Muscle of leg (tissue), 11 donors: ENCODE results near the gene MEAK7. TPM values are rescaled to one million over a fixed set of nuclear protein-coding genes. Genes with fewer than 3 reads are reported as not detected.

Experiments used
- DNase-seq: peaks from one replicate; pipeline ENCODE4 v3.0.0; 2013
- H3K27ac ChIP-seq: one replicate; pipeline ENCODE4 v1.5.1; 2013; ENCODE audit warnings: mild to moderate bottlenecking, low read length, control low read depth
- H3K27me3 ChIP-seq: one replicate; pipeline ENCODE4 v1.6.1; 2013; ENCODE audit warnings: low read length; ENCODE audit not compliant: control insufficient read depth, insufficient read depth
- H3K36me3 ChIP-seq: one replicate; pipeline ENCODE4 v1.6.1; 2013; ENCODE audit warnings: low read length; ENCODE audit not compliant: control insufficient read depth, insufficient read depth
- H3K4me1 ChIP-seq: one replicate; pipeline ENCODE4 v1.6.1; 2013; ENCODE audit warnings: low read length; ENCODE audit not compliant: control insufficient read depth, insufficient read depth
- H3K4me3 ChIP-seq: one replicate; pipeline ENCODE4 v1.5.1; 2013; ENCODE audit warnings: low read length, control low read depth
- H3K9me3 ChIP-seq: replicated peaks from 2 replicates; pipeline ENCODE4 v1.6.1; 2013; ENCODE audit warnings: low read depth, low read length; ENCODE audit not compliant: control insufficient read depth
- WGBS: methylation state at CpG from one replicate; pipeline ENCODE4 v1.1.5; 2013; ENCODE audit warnings: missing lambda C conversion rate; ENCODE audit not compliant: insufficient coverage; 5-methylcytosine and 5-hydroxymethylcytosine counted together
- polyA plus RNA-seq, 8 donors: library from polyadenylated mRNA; unstranded; fragments of 120-200 nt; gene quantifications; one replicate each; pipeline versions ENCODE4 v1.2.1 to v1.2.3, GENCODE V29; 2013; ENCODE audit warnings: inconsistent platforms in 1 of 8, low replicate concordance in 1 of 8; ENCODE audit not compliant: insufficient read length in 8 of 8, insufficient read depth in 1 of 8
- total RNA-seq: library from RNA; stranded (reverse); fragments of 120-200 nt; gene quantifications from one replicate; pipeline ENCODE4 v1.2.4, GENCODE V29; 2013

The MEAK7 gene
- total and polyA plus RNA-seq, 9 donors: 7.9 to 13.2 (median 9.3) TPM

- 67% methylated on average over 7 of the region's 12 CpGs for WGBS
- Histone ChIP-seq H3K4me3 (no peak overlapping the region), H3K36me3 (no peaks in the 10 kb centered on the region), H3K27me3 (peaks cover 24% of the 10 kb centered on the region), H3K9me3 (no peaks in the 10 kb centered on the region), H3K4me1 (peaks cover 23% of the 10 kb centered on the region), H3K27ac (no peak overlapping the region)
- no peak for DNase-seq
These were observed 40.8 kb upstream of the MEAK7 start for GRCh38 chr16:84545114-84545737.

- no peak overlapping the region for H3K27ac ChIP-seq
- no peaks in the 10 kb centered on the region for H3K9me3 ChIP-seq
- H3K27me3 ChIP-seq: peaks cover 21% of the 10 kb centered on the region
- 34% methylated on average over 15 of the region's 25 CpGs for WGBS
- peaks cover 23% of the 10 kb centered on the region for H3K4me1 ChIP-seq
- no peak overlapping the region for H3K4me3 ChIP-seq
- no peak for DNase-seq
- no peaks in the 10 kb centered on the region for H3K36me3 ChIP-seq
These were observed 39.7 kb upstream of the MEAK7 start for GRCh38 chr16:84544031-84544773.

- H3K4me3 ChIP-seq: no peak overlapping the region
- peaks cover 23% of the 10 kb centered on the region for H3K4me1 ChIP-seq
- DNase-seq: no peak
- WGBS: no CpG with 5 or more reads among the region's 2 CpGs
- no peak overlapping the region for H3K27ac ChIP-seq
- peaks cover 19% of the 10 kb centered on the region for H3K27me3 ChIP-seq
- no peaks in the 10 kb centered on the region for H3K36me3 ChIP-seq
- H3K9me3 ChIP-seq: no peaks in the 10 kb centered on the region
These were observed 38.8 kb upstream of the MEAK7 start for GRCh38 chr16:84543253-84543652.

- WGBS: 82% methylated on average over 2 of the region's 7 CpGs
- no peaks in the 10 kb centered on the region for H3K36me3 ChIP-seq
- H3K27me3 ChIP-seq: peaks cover 14% of the 10 kb centered on the region
- H3K4me3 ChIP-seq: no peak overlapping the region
- H3K9me3 ChIP-seq: no peaks in the 10 kb centered on the region
- no peak for DNase-seq
- H3K27ac ChIP-seq: no peak overlapping the region
- peaks cover 22% of the 10 kb centered on the region for H3K4me1 ChIP-seq
These were observed 37.7 kb upstream of the MEAK7 start for GRCh38 chr16:84541999-84542817.

- H3K36me3 ChIP-seq: no peaks in the 10 kb centered on the region
- H3K4me3 ChIP-seq: no peak overlapping the region
- H3K27me3 ChIP-seq: peaks cover 7% of the 10 kb centered on the region
- no peak for DNase-seq
- H3K9me3 ChIP-seq: no peaks in the 10 kb centered on the region
- H3K4me1 ChIP-seq: peaks cover 22% of the 10 kb centered on the region
- 100% methylated on average over 1 of the region's 4 CpGs for WGBS
- H3K27ac ChIP-seq: no peak overlapping the region
These were observed 35.7 kb upstream of the MEAK7 start for GRCh38 chr16:84540194-84540593.

GRCh38 chr16:84538222-84538840, 33.9 kb upstream of the MEAK7 start:
- Histone ChIP-seq H3K4me1 (peaks cover 7% of the 10 kb centered on the region), H3K27me3 (no peaks in the 10 kb centered on the region), H3K4me3 (no peak overlapping the region), H3K36me3 (no peaks in the 10 kb centered on the region), H3K27ac (no peak overlapping the region), H3K9me3 (no peaks in the 10 kb centered on the region)
- DNase-seq: no peak
- WGBS: 100% methylated on average over 3 of the region's 6 CpGs

- Histone ChIP-seq H3K4me3 (no peak overlapping the region), H3K4me1 (peaks cover 14% of the 10 kb centered on the region), H3K27ac (peak overlapping the region; percentile 1), H3K36me3 (no peaks in the 10 kb centered on the region), H3K27me3 (no peaks in the 10 kb centered on the region), H3K9me3 (no peaks in the 10 kb centered on the region)
- 80% methylated on average over 1 of the region's 11 CpGs for WGBS
- no peak for DNase-seq
These were observed 33.2 kb upstream of the MEAK7 start for GRCh38 chr16:84537491-84538151.

DNA sequence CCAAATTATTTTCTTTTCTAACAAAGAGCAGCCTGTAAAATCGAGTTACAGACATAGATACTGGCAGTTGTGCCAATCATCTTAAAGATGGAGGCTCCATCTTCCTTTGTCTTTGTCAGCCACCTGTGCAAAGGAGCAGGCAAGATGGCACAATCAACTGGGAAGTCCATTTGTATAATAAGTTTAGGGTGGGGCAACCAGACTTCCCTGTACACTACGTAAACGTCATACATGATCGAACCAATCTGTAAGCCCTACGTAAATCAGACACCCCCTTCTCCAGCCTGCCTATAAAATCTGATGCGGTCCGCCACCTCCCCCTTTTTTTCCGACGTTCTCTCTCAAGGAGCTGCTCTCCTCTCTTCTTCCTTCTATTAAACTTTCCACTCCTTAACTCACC, 31.4 kb upstream of the MEAK7 start:
- Histone ChIP-seq H3K27ac (no peak overlapping the region), H3K36me3 (no peaks in the 10 kb centered on the region), H3K4me1 (peaks cover 26% of the 10 kb centered on the region), H3K4me3 (no peak overlapping the region), H3K27me3 (no peaks in the 10 kb centered on the region), H3K9me3 (no peaks in the 10 kb centered on the region)
- WGBS: 70% methylated on average over 8 of the region's 9 CpGs
- no peak for DNase-seq

- Histone ChIP-seq H3K36me3 (no peaks in the 10 kb centered on the region), H3K27ac (no peak overlapping the region), H3K4me3 (no peak overlapping the region), H3K4me1 (peaks cover 26% of the 10 kb centered on the region), H3K27me3 (peaks cover 2% of the 10 kb centered on the region), H3K9me3 (no peaks in the 10 kb centered on the region)
- DNase-seq: no peak
- WGBS: 86% methylated on average over 4 of the region's 6 CpGs
These were observed 30.9 kb upstream of the MEAK7 start for GRCh38 chr16:84535408-84535807.
